Subcutaneous adipose tissue (tissue), 4 donors: ENCODE data around the gene PTPRK. TPM values are rescaled to one million over a fixed set of nuclear protein-coding genes. Genes with fewer than 3 reads are reported as not detected.

Experiments used
- total RNA-seq, 4 donors: library from RNA; depleted of rRNA; stranded (reverse); fragments of >200 nt; gene quantifications; one replicate each; pipeline ENCODE4 v1.1.0, GENCODE V29; 2016
- TF ChIP-seq, protein P1 (sequence below): fragments of 450-650 bp; IDR thresholded peaks from one replicate; pipeline ENCODE4 v1.5.1; 2016; ENCODE audit warnings: low read depth, mild to moderate bottlenecking, control low read depth, antibody characterized with exemption, moderate library complexity

Gene PTPRK
- total RNA-seq, 4 donors from 2014 or later, result 21.6 to 31.0 (median 26.1) TPM

DNA sequence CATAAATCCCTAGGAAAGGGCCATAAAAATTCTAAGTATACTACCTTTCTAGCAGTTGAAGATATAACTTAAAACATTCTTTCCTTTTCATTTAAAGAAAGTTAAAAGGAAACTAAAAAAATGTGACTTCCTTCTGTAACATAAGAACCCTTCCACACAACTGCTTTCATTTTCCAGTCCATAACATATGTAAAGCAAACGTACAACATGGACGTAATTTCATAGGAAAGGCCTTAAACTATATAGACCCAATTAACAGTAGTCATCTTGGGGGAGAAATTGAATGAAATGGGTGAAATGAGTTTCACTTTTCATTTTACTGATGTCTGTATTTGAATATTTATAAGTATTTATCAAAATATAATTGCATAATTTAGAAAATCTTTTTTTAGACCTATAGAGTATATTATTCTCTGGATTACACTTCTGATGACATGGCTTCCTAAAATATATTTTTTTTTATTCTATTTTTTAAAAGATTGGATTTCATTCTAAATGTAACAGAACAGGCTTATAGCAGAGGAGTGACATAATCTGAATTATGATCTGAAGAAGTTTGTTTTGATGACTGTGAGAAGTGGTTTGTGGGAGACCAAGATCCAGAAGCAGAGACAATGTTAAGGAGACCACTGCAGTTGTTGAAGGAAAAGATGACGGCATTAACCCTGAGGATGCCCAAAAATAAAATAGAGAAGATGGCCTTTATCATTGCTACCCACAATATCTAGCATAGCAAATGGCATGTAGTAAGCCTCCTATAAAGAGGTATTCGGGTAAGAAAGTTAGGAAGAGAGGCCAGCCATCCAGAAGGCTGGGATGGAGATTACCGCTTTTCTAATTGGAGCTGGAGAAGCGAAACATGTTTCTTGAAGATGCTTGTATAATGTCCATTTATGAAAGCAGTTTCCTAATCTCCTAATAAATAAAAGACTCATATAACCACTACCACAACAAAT lies 260.4 kb downstream of the PTPRK start:
- TF ChIP-seq, protein P1, sequence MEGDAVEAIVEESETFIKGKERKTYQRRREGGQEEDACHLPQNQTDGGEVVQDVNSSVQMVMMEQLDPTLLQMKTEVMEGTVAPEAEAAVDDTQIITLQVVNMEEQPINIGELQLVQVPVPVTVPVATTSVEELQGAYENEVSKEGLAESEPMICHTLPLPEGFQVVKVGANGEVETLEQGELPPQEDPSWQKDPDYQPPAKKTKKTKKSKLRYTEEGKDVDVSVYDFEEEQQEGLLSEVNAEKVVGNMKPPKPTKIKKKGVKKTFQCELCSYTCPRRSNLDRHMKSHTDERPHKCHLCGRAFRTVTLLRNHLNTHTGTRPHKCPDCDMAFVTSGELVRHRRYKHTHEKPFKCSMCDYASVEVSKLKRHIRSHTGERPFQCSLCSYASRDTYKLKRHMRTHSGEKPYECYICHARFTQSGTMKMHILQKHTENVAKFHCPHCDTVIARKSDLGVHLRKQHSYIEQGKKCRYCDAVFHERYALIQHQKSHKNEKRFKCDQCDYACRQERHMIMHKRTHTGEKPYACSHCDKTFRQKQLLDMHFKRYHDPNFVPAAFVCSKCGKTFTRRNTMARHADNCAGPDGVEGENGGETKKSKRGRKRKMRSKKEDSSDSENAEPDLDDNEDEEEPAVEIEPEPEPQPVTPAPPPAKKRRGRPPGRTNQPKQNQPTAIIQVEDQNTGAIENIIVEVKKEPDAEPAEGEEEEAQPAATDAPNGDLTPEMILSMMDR, result no peak

DNA sequence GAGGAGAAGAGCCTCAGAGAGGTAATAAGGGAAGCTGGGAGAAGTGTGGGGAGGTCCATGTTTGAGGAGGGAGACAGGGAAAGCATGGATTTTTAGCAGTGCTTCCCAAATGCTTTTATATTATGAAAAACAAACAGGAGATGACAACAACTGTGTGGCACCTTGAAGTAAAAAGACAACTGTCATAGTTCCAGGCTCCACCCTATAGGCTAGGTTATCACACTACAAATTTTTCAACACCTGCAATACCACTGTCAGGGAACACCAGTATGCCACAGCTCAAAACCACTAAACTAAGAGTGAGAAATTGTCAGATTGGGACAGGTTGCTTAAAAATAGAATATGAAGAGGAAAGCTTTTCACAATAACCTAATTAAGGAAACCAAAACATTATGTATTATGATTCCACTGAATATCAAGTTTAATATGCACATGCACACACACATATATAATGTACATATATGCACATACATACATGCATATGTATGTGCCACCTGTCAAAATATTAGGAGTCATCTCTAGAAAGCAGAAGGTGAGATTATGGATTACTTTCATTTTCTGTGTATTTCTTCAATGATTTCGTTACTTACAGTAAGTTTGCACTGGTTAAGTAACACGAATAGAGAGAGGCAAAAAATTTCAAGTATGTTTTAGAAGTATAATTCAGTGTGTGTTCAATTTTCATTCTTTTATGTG lies 261.2 kb downstream of the PTPRK start:
- TF ChIP-seq, protein P1, result no peak

DNA sequence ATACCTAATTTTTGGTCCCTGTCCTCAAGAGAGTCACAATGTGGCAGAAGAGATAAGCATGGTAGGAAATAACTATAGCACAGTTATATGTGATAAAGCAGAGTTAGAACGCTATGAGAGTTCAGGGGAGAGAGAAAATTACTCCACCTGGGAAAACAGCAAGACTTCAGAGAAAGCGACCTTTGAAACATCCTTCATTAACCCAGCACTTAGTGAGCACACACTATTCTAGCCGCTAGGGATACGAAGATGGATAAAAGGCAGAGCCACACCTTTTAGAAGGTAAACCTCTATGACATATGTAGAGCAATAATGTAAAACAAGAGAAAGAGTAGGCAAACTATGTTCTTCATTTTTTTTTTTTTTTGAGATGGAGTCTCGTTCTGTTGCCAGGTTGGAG lies 264.3 kb downstream of the PTPRK start:
- TF ChIP-seq, protein P1, result no peak

DNA sequence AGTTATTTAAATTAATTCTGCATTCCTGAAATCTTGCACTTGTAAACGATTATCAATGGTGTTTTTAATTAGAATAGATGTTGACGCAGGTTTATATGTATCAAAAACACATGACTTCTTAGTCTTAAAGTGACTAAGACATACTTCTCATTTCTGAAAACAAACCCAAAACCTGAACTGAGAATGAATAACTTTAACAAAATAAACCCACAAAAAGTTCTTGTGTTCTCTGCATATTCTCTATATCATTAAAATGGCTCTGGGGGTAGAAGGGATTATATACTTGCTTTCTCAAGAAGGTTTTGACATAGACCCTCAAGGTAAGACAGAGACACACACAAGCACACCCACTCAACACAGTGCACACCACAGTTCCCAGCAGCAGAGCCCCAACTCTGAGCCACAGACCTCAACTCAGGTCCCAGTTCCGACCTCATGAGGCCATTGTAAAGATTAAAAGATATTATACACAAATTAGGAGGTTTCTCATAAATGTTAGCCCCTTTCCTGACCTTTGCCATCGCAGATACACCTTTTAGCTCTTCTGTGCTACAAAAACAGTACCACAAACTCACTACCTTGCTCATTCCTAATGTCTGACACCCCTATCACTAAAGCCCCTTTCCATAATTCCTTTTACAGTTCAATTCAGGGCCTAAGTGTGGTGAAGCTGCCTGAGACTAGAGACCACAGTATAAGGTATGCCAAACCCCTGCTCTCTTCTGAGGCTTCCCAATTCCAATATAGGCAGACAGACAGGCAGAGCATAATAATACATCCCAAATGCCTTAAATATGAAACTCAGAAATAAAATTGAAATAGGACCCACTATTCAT lies 267.8 kb downstream of the PTPRK start:
- TF ChIP-seq, protein P1, result no peak

DNA sequence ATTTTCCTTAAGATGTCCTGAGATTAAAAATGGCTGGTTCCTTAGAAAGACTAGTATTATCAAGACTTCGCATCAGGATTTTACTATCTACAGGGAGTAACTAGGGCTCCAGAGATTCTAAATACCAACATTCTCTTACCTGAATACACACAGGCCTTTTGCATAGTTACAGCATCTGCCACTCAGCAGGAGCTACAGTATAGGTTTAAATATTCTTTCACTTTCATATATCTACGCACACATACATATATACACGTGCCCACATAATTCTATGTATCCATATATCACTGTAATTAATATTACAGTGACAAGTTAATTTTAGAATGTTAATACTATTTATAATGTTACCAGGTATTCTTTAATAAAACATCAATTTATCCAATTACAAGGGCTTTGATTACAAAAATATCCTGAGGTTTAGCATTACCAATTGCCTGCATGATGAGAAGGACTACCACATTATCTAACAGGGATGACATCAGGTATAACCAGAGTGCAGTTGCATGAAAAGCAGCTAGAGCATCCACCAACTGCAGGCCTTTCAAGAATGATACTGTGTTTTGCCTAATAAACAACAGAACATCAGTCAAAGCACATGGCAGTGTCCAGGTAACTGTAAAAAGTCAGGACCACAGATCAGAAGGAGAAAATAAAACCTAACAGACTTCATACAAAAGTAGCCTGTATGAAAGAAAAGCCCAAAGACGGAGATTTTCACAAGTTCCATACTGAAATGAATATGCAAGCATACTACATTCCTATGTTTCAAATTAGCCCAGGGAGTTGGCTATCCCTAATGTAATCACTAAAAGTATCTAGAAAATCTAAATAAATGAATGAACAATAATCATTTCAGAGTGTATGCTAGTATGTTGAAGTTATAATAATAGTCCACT lies 268.7 kb downstream of the PTPRK start:
- TF ChIP-seq, protein P1, result no peak

DNA sequence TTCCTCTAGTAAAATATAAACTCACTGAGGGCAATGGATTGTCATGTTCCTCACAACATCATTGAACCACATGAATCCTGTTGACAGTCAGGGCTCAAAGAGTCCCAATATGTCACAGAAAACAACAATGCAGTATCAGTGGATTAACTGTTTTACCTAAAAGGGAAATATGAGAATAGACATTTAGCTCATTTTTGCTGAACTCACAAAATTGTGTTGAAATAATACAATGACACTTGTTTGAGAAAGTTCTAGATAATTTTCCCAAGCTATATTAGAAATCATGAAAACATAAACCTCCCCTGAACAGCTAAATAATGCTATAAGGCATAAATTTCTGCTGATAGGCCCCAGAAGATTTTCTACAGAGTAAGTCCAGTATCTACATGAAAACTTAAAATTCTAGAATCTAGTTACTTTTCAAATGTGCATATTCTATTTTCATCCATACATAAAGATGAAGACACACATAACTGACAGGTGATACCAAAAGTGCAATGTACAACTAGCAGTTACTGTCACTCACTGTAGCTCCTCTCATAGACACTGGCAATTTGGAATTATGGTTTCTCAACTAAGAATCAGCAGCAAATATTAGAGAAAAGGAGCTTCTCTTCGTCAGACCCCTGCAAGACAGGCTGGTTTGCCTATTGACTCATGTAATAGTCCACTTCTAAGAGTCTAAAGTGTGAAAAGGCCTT lies 269.9 kb downstream of the PTPRK start:
- TF ChIP-seq, protein P1, result no peak
